Naive thymus-derived CD8-positive, alpha-beta T cell (primary cell): ENCODE data around the gene PPP4R3A. TPM values are rescaled to one million over a fixed set of nuclear protein-coding genes. Genes with fewer than 3 reads are reported as not detected.
A peak's percentile ranks its signal among the peaks of the same experiment; 100 is the strongest.
"Not testable (repeated sequence)": the region's sequence is repeated elsewhere in the genome, so short reads cannot be mapped to it uniquely, and the experiment has no call there.

Experiments
- ATAC-seq, 2 donors: fragments of 150-1000 bp; cut with Tn5 transposase in 1 of 2; sonication (Bioruptor Pico), chemical (Tn5 transposase) in 1 of 2; 1 replicate in 1 of 2; 2 replicates in 1 of 2; pipeline ENCODE4 v1.10.0; 2021; ENCODE audit warnings: mild to moderate bottlenecking in 2 of 2, moderate library complexity in 2 of 2
- POLR2A ChIA-PET: fragments of 350-600 bp; sonication (Branson Sonifier 250); formaldehyde crosslinking; loops from one replicate; lab custom pipeline; 2021; ENCODE audit warnings: antibody characterized with exemption; lab: Charles Lee
- DNase-seq, 10 donors: peaks; one replicate each; pipeline versions ENCODE4 v3.0.0 to v3.0.0-alpha.2; 2020 to 2022
- H3K27ac Mint-ChIP-seq, 10 donors: one replicate each; pipeline ENCODE4 v1.8.0; 2020 to 2022; ENCODE audit warnings: mild to moderate bottlenecking in 10 of 10, mixed read lengths in 10 of 10, moderate library complexity in 4 of 10, inconsistent platforms in 1 of 10
- H3K27me3 Mint-ChIP-seq, 5 donors: one replicate each; pipeline ENCODE4 v1.8.0; 2021 to 2022; ENCODE audit warnings: mixed read lengths in 5 of 5
- H3K36me3 Mint-ChIP-seq, 3 donors: one replicate each; pipeline ENCODE4 v1.8.0; 2020 to 2022; ENCODE audit warnings: mixed read lengths in 3 of 3, mild to moderate bottlenecking in 2 of 3, inconsistent platforms in 1 of 3
- H3K4me1 Mint-ChIP-seq, 4 donors: one replicate each; pipeline ENCODE4 v1.8.0; 2021 to 2022; ENCODE audit warnings: mixed read lengths in 4 of 4
- H3K4me3 Mint-ChIP-seq, 10 donors: one replicate each; pipeline ENCODE4 v1.8.0; 2020 to 2022; ENCODE audit warnings: mild to moderate bottlenecking in 10 of 10, mixed read lengths in 10 of 10, moderate library complexity in 6 of 10, inconsistent platforms in 1 of 10
- H3K9me3 Mint-ChIP-seq, 9 donors: one replicate each; pipeline ENCODE4 v1.8.0; 2020 to 2022; ENCODE audit warnings: mixed read lengths in 9 of 9, mild to moderate bottlenecking in 3 of 9, inconsistent platforms in 1 of 9, moderate library complexity in 1 of 9
- polyA plus RNA-seq, 3 donors: library from polyadenylated mRNA; unstranded; fragments of 300-500 nt; fragmentation: Illumina TruSeq; gene quantifications; one replicate each; pipeline ENCODE4 v1.2.3, GENCODE V29; 2021
- total RNA-seq, 8 experiments: library from RNA in 2 of 8; stranded (reverse) in 2 of 8; gene quantifications; one replicate each; pipeline ENCODE4 v1.2.3 and lab custom pipeline; 2021 to 2026

The PPP4R3A gene
- total and polyA plus RNA-seq, 5 experiments from 2014 or later, result 73.8 to 208 (median 121) TPM

GRCh38 chr14:91428931-91429330, 81.2 kb downstream of the PPP4R3A start:
- peaks cover 11 to 23% (median 21%) of the 10 kb centered on the region in 4 donors for H3K4me1 Mint-ChIP-seq
- not testable (repeated sequence) for H3K27ac Mint-ChIP-seq, H3K27me3 Mint-ChIP-seq, DNase-seq, H3K4me3 Mint-ChIP-seq, H3K36me3 Mint-ChIP-seq, ATAC-seq, H3K9me3 Mint-ChIP-seq
- POLR2A ChIA-PET, result interaction anchor here (0.6 to 0.8 kb wide), 2 partner anchors 44 to 139 kb away, joined by 3 to 5 read pairs; no protein-coding TSS in a partner anchor

- Mint-ChIP-seq H3K4me1 (peaks cover 13 to 31% (median 27%) of the 10 kb centered on the region in 4 donors), H3K27ac (peak overlapping the region in 4 of 10 donors; percentile 3 to 72 (median 18))
- H3K9me3 Mint-ChIP-seq, H3K4me3 Mint-ChIP-seq, H3K36me3 Mint-ChIP-seq, H3K27me3 Mint-ChIP-seq, ATAC-seq, DNase-seq: not testable (repeated sequence)
- POLR2A ChIA-PET, result interaction anchor here (0.5 to 1.9 kb wide), 3 partner anchors 101 to 348 kb away, joined by 3 to 6 read pairs (median 3); no protein-coding TSS in a partner anchor
These were observed 84.6 kb downstream of the PPP4R3A start for GRCh38 chr14:91425531-91425944.

DNA sequence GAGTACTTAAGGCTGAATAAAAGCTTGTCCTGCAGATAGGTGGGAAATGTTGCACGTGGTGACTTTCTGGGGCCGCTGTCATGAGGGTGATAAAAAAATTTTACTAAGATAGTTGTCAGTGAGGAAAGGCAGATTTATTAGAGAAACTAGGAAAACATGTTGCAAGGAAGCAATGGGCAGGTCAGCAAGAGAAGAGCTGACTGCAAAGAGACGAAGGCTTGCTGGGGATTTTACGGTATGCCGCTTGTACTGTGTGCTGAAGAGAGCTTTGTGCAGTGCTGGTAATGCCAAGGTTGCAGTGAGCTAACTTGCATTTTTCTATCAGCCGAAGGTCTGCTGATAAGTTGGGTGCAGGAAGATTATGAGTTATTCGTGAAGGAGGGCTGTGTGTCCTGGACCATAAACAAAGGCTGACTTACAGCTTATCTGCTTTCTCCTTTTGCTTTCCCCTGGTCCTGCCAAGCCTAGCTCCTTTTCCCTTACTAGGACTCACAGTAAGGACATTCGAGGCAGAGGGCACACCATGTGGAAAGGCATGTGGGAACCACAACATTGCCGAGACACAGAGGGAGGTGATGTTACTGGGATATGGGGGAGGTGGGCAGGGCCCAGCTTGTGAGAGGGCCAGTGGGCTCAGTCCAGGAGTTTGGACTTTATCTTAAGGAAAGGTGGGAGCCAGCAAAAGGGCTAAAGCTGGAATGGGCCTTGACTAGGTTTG, 85.1 kb downstream of the PPP4R3A start:
- Mint-ChIP-seq H3K9me3 (no peaks in the 10 kb centered on the region), H3K36me3 (no peaks in the 10 kb centered on the region), H3K4me1 (peaks cover 13 to 31% (median 27%) of the 10 kb centered on the region in 4 donors), H3K27ac (peak overlapping the region in 3 of 10 donors; percentile 11 to 50 (median 11)), H3K4me3 (no peak overlapping the region), H3K27me3 (no peaks in the 10 kb centered on the region)
- POLR2A ChIA-PET, result interaction anchor here (0.5 to 1.9 kb wide), 4 partner anchors 100 to 347 kb away, joined by 3 to 7 read pairs (median 4); no protein-coding TSS in a partner anchor
- ATAC-seq, result no peak
- DNase-seq, result no peak

GRCh38 chr14:91420686-91421085, 89.4 kb downstream of the PPP4R3A start:
- POLR2A ChIA-PET, result interaction anchor here (0.6 to 12.6 kb wide), 7 partner anchors 12 to 97 kb away, joined by 3 to 408 read pairs (median 4); no protein-coding TSS in a partner anchor
- H3K27ac Mint-ChIP-seq, result peak overlapping the region in 3 of 10 donors; percentile 12 to 68 (median 34)

GRCh38 chr14:91419451-91419850, 90.7 kb downstream of the PPP4R3A start:
- Mint-ChIP-seq H3K27me3 (peaks cover 0 to 2% (median 0%) of the 10 kb centered on the region in 5 donors), H3K36me3 (peaks cover 7 to 15% (median 10%) of the 10 kb centered on the region in 3 donors), H3K9me3 (no peaks in the 10 kb centered on the region), H3K27ac (peak overlapping the region; percentile 84 to 98 (median 93)), H3K4me1 (peaks cover 14 to 49% (median 30%) of the 10 kb centered on the region in 4 donors), H3K4me3 (peak overlapping the region in 8 of 10 donors; percentile 78 to 98 (median 86))
- ATAC-seq (no peak), DNase-seq (no peak)
- POLR2A ChIA-PET, result interaction anchor here (9.7 to 25.2 kb wide), 4 partner anchors 23 to 96 kb away, joined by 184 to 643 read pairs (median 299); no protein-coding TSS in a partner anchor

More at GRCh38 chr14:91420686-91421085, 89.4 kb downstream of the PPP4R3A start:
- Mint-ChIP-seq H3K36me3 (peaks cover 1 to 7% (median 5%) of the 10 kb centered on the region in 3 donors), H3K9me3 (no peaks in the 10 kb centered on the region), H3K4me3 (peak overlapping the region in 1 of 10 donors; percentile 15), H3K27me3 (peaks cover 0 to 2% (median 0%) of the 10 kb centered on the region in 5 donors), H3K4me1 (peaks cover 11 to 42% (median 26%) of the 10 kb centered on the region in 4 donors)
- ATAC-seq (no peak), DNase-seq (no peak)

- peaks cover 15 to 51% (median 34%) of the 10 kb centered on the region in 4 donors for H3K4me1 Mint-ChIP-seq
- POLR2A ChIA-PET, result interaction anchor here (1.0 to 25.2 kb wide), 6 partner anchors 22 to 132 kb away, joined by 3 to 643 read pairs (median 187); no protein-coding TSS in a partner anchor
- H3K27ac Mint-ChIP-seq, result peak overlapping the region; percentile 84 to 98 (median 93)
- peak in 5 of 10 donors; percentile 65 to 95 (median 86) for DNase-seq
- peaks cover 7 to 17% (median 14%) of the 10 kb centered on the region in 3 donors for H3K36me3 Mint-ChIP-seq
- H3K4me3 Mint-ChIP-seq, result peak overlapping the region; percentile 78 to 98 (median 86)
- peaks cover 0 to 2% (median 0%) of the 10 kb centered on the region in 5 donors for H3K27me3 Mint-ChIP-seq
- H3K9me3 Mint-ChIP-seq, result no peaks in the 10 kb centered on the region
- ATAC-seq, result peak; percentile 11 to 32
These were observed 91.1 kb downstream of the PPP4R3A start for GRCh38 chr14:91419044-91419397.

GRCh38 chr14:91418387-91419043, 91.6 kb downstream of the PPP4R3A start:
- peak; percentile 11 to 23 for ATAC-seq
- peaks cover 7 to 21% (median 19%) of the 10 kb centered on the region in 3 donors for H3K36me3 Mint-ChIP-seq
- POLR2A ChIA-PET, result interaction anchor here (1.0 to 25.2 kb wide), 9 partner anchors 22 to 358 kb away, joined by 3 to 643 read pairs (median 4); no protein-coding TSS in a partner anchor
- peak overlapping the region; percentile 84 to 98 (median 93) for H3K27ac Mint-ChIP-seq
- DNase-seq, result peak in 9 of 10 donors; percentile 65 to 88 (median 79)
- H3K9me3 Mint-ChIP-seq, result no peaks in the 10 kb centered on the region
- peaks cover 19 to 56% (median 39%) of the 10 kb centered on the region in 4 donors for H3K4me1 Mint-ChIP-seq
- peak overlapping the region; percentile 78 to 98 (median 86) for H3K4me3 Mint-ChIP-seq
- H3K27me3 Mint-ChIP-seq, result peaks cover 0 to 2% (median 0%) of the 10 kb centered on the region in 5 donors

- peak overlapping the region; percentile 78 to 98 (median 86) for H3K4me3 Mint-ChIP-seq
- peaks cover 7 to 24% (median 19%) of the 10 kb centered on the region in 3 donors for H3K36me3 Mint-ChIP-seq
- H3K9me3 Mint-ChIP-seq, result no peaks in the 10 kb centered on the region
- POLR2A ChIA-PET, result interaction anchor here (0.7 to 25.2 kb wide), 10 partner anchors 21 to 357 kb away, joined by 3 to 643 read pairs (median 4); no protein-coding TSS in a partner anchor
- ATAC-seq (peak; percentile 45 to 48), DNase-seq (peak; percentile 57 to 86 (median 76))
- H3K4me1 Mint-ChIP-seq, result peaks cover 23 to 61% (median 44%) of the 10 kb centered on the region in 4 donors
- peaks cover 0 to 2% (median 0%) of the 10 kb centered on the region in 5 donors for H3K27me3 Mint-ChIP-seq
- H3K27ac Mint-ChIP-seq, result peak overlapping the region in 9 of 10 donors; percentile 89 to 98 (median 94)
These were observed 92.1 kb downstream of the PPP4R3A start for GRCh38 chr14:91417983-91418386.

- DNase-seq, result peak; percentile 61 to 85 (median 72)
- Mint-ChIP-seq H3K4me1 (peaks cover 26 to 66% (median 50%) of the 10 kb centered on the region in 4 donors), H3K27ac (peak within 1 kb of the TSS; percentile 94 to 100 (median 99)), H3K4me3 (peak within 1 kb of the TSS; percentile 93 to 100 (median 99)), H3K9me3 (no peaks in the 10 kb centered on the region), H3K36me3 (peaks cover 7 to 31% (median 19%) of the 10 kb centered on the region in 3 donors), H3K27me3 (peaks cover 0 to 2% (median 0%) of the 10 kb centered on the region in 5 donors)
- peak; percentile 34 to 37 for ATAC-seq
- POLR2A ChIA-PET, result interaction anchor here (0.7 to 25.2 kb wide), 11 partner anchors 20 to 356 kb away, joined by 3 to 643 read pairs (median 4); no protein-coding TSS in a partner anchor
These were observed 92.8 kb downstream of the PPP4R3A start, which contains the start of gene CCDC88C for GRCh38 chr14:91417120-91417982. CCDC88C (minus strand) TSS chr14:91417820; CDS start chr14:91417690, 130 bp downstream.

- no peaks in the 10 kb centered on the region for H3K9me3 Mint-ChIP-seq
- peaks cover 7 to 33% (median 19%) of the 10 kb centered on the region in 3 donors for H3K36me3 Mint-ChIP-seq
- peaks cover 0 to 2% (median 0%) of the 10 kb centered on the region in 5 donors for H3K27me3 Mint-ChIP-seq
- H3K4me3 Mint-ChIP-seq, result peak overlapping the region; percentile 93 to 100 (median 99)
- ATAC-seq, result no peak
- no peak for DNase-seq
- POLR2A ChIA-PET, result interaction anchor here (0.9 to 25.2 kb wide), 10 partner anchors 20 to 188 kb away, joined by 3 to 643 read pairs (median 10); no protein-coding TSS in a partner anchor
- H3K27ac Mint-ChIP-seq, result peak overlapping the region; percentile 93 to 100 (median 99)
- peaks cover 26 to 67% (median 54%) of the 10 kb centered on the region in 4 donors for H3K4me1 Mint-ChIP-seq
These were observed 93.4 kb downstream of the PPP4R3A start for GRCh38 chr14:91416744-91417119.
